GM12878 (cell line): ENCODE data around the gene GPR62. TPM values are rescaled to one million over a fixed set of nuclear protein-coding genes. Genes with fewer than 3 reads are reported as not detected.

Experiments used
- ATAC-seq: fragments of 200-7000 bp; cut with Tn5 transposase; 3 replicates; pipeline ENCODE4 v1.9.1; 2020; ENCODE audit warnings: mild to moderate bottlenecking, moderate library complexity
- BruUV-seq: library from RNA; stranded (reverse); fragments of 400-500 nt; replicated peaks from 2 replicates; lab custom pipeline; 2021; lab: Mats Ljungman, UMichigan
- CTCF ChIA-PET: fragments of 300-600 bp; sonication (Branson Sonifier 250); formaldehyde crosslinking; extraction: SDS; loops from one replicate; lab custom pipeline; 2021; ENCODE audit warnings: inconsistent platforms; lab: Yijun Ruan, JAX
- POLR2A ChIA-PET: fragments of 350-600 bp; formaldehyde crosslinking; extraction: SDS; loops from one replicate; lab custom pipeline; 2021; ENCODE audit warnings: inconsistent platforms; lab: Charles Lee
- RAD21 ChIA-PET: fragments of 300-600 bp; sonication (Branson Sonifier 250); formaldehyde crosslinking; loops from one replicate; lab custom pipeline; 2023; ENCODE audit warnings: antibody characterized with exemption; ENCODE audit not compliant: unreplicated experiment; lab: Charles Lee
- SMC1A ChIA-PET: fragments of 300-600 bp; sonication (Branson Sonifier 250); formaldehyde crosslinking; loops from one replicate; lab custom pipeline; 2023; ENCODE audit not compliant: unreplicated experiment, uncharacterized antibody; lab: Charles Lee
- DNase-seq: peaks from one replicate; pipeline ENCODE4 v3.0.0-alpha.2; 2011; ENCODE audit warnings: low read depth, low spot score
- FAIRE-seq: peaks from 3 replicates; lab custom pipeline; 2011; peaks lifted over from hg19 to GRCh38; lab: Jason Lieb, UNC
- H2AFZ ChIP-seq: 2 replicates; pipeline ENCODE4 v1.6.0; 2011; ENCODE audit warnings: low read depth, low read length, control low read depth; ENCODE audit not compliant: control insufficient read depth
- H3K27ac ChIP-seq: 2 replicates; pipeline ENCODE4 v1.5.1; 2011; ENCODE audit warnings: control low read depth; ENCODE audit not compliant: control insufficient read depth, insufficient read depth
- H3K27me3 ChIP-seq, 2 experiments: replicated peaks in 1 of 2; 2 replicates each; pipeline versions ENCODE4 v1.6.0 to v1.6.1; 2011; ENCODE audit warnings: low read length in 1 of 2; ENCODE audit not compliant: control insufficient read depth in 2 of 2, insufficient read depth in 2 of 2
- H3K36me3 ChIP-seq, 2 experiments: 2 replicates each; pipeline ENCODE4 v1.5.1; 2011; ENCODE audit warnings: low read length in 1 of 2; ENCODE audit not compliant: control insufficient read depth in 2 of 2, insufficient read depth in 2 of 2
- H3K4me1 ChIP-seq: 2 replicates; pipeline ENCODE4 v1.6.1; 2011; ENCODE audit warnings: mild to moderate bottlenecking, low read length, moderate library complexity, mixed read lengths; ENCODE audit not compliant: control insufficient read depth, insufficient read depth
- H3K4me2 ChIP-seq: 2 replicates; pipeline ENCODE4 v1.6.0; 2011; ENCODE audit warnings: control low read depth; ENCODE audit not compliant: control insufficient read depth, insufficient read depth
- H3K4me3 ChIP-seq: fragments of 200-600 bp; sonication (generic); 2 replicates; pipeline ENCODE4 v1.5.1; 2016
- H3K79me2 ChIP-seq: 2 replicates; pipeline ENCODE4 v1.6.0; 2011; ENCODE audit warnings: low read length; ENCODE audit not compliant: control insufficient read depth, insufficient read depth
- H3K9ac ChIP-seq: 2 replicates; pipeline ENCODE4 v1.8.0; 2011; ENCODE audit warnings: low read length, control low read depth, mixed read lengths; ENCODE audit not compliant: control insufficient read depth, insufficient read depth
- H3K9me3 ChIP-seq: replicated peaks from 3 replicates; pipeline ENCODE4 v1.5.1; 2011; ENCODE audit warnings: mild to moderate bottlenecking, low read length; ENCODE audit not compliant: control insufficient read depth, insufficient read depth
- H4K20me1 ChIP-seq: 2 replicates; pipeline ENCODE4 v1.6.0; 2011; ENCODE audit not compliant: control insufficient read depth, insufficient read depth
- ATF3 ChIP-seq: IDR thresholded peaks from 2 replicates; pipeline ENCODE4 v1.6.1; 2011; ENCODE audit warnings: low read depth, mild to moderate bottlenecking, low read length, moderate library complexity, borderline replicate concordance; ENCODE audit errors: extremely low read depth
- BCLAF1 ChIP-seq: fragments of 450-650 bp; IDR thresholded peaks from 2 replicates; pipeline ENCODE4 v1.6.1; 2017; ENCODE audit warnings: antibody characterized with exemption, mild to moderate bottlenecking, moderate library complexity
- BHLHE40 ChIP-seq, 2 experiments: fragments of 450-650 bp in 1 of 2; IDR thresholded peaks; 2 replicates each; pipeline ENCODE4 v1.6.1; 2011 to 2017; ENCODE audit warnings: low read depth in 2 of 2, borderline replicate concordance in 1 of 2, improper control_type of control experiment in 1 of 2, low read length in 1 of 2, mild to moderate bottlenecking in 1 of 2
- EGR1 ChIP-seq, 2 experiments: IDR thresholded peaks; 1 replicate in 1 of 2; 2 replicates in 1 of 2; pipeline ENCODE4 v1.6.1; 2011 to 2012; ENCODE audit warnings: low read depth in 2 of 2, low read length in 2 of 2, borderline replicate concordance in 1 of 2, mild to moderate bottlenecking in 1 of 2, moderate library complexity in 1 of 2
- ESRRA ChIP-seq: IDR thresholded peaks from 2 replicates; pipeline ENCODE4 v1.6.1; 2012; ENCODE audit warnings: mild to moderate bottlenecking, low read length, improper control_type of control experiment
- GABPA ChIP-seq: IDR thresholded peaks from 2 replicates; pipeline ENCODE4 v1.6.1; 2014; ENCODE audit warnings: antibody characterized with exemption, low read depth, mild to moderate bottlenecking, inconsistent platforms
- HDAC2 ChIP-seq: fragments of 200-600 bp; sonication (generic); IDR thresholded peaks from 2 replicates; pipeline ENCODE4 v1.6.1; 2017
- JUND ChIP-seq: IDR thresholded peaks from 2 replicates; pipeline ENCODE4 v1.6.1; 2012; ENCODE audit warnings: low read depth, mild to moderate bottlenecking, low read length, improper control_type of control experiment, moderate library complexity
- MYC ChIP-seq: IDR thresholded peaks from 2 replicates; pipeline ENCODE4 v1.6.1; 2011; ENCODE audit warnings: mild to moderate bottlenecking, low read length, moderate library complexity, inconsistent platforms; ENCODE audit not compliant: insufficient read depth, insufficient replicate concordance, insufficient read length, severe bottlenecking
- RCOR1 ChIP-seq: conservative IDR thresholded peaks from 2 replicates; pipeline ENCODE4 v1.6.1; 2012; ENCODE audit warnings: low read depth, low read length, improper control_type of control experiment
- SMC3 ChIP-seq: IDR thresholded peaks from 2 replicates; pipeline ENCODE4 v1.6.1; 2011; ENCODE audit warnings: low read length, improper control_type of control experiment, borderline replicate concordance
- STAT1 ChIP-seq: fragments of 450-650 bp; conservative IDR thresholded peaks from 2 replicates; pipeline ENCODE4 v1.6.1; 2014; ENCODE audit warnings: antibody characterized with exemption, mild to moderate bottlenecking
- TCF12 ChIP-seq: IDR thresholded peaks from 2 replicates; pipeline ENCODE4 v1.6.1; 2011; ENCODE audit warnings: low read depth, mild to moderate bottlenecking, low read length
- USF1 ChIP-seq: IDR thresholded peaks from 2 replicates; pipeline ENCODE4 v1.6.1; 2011; ENCODE audit warnings: borderline replicate concordance, low read depth, mild to moderate bottlenecking, moderate library complexity, mixed read lengths, low read length; ENCODE audit not compliant: insufficient read depth; ENCODE audit errors: extremely low read length
- USF2 ChIP-seq: IDR thresholded peaks from 2 replicates; pipeline ENCODE4 v1.6.1; 2011; ENCODE audit warnings: low read depth, low read length, improper control_type of control experiment, borderline replicate concordance
- YBX1 ChIP-seq: fragments of 450-650 bp; IDR thresholded peaks from 2 replicates; pipeline ENCODE4 v1.6.1; 2016; ENCODE audit warnings: antibody characterized with exemption
- ZZZ3 ChIP-seq: IDR thresholded peaks from 2 replicates; pipeline ENCODE4 v1.6.1; 2011; ENCODE audit warnings: low read depth; ENCODE audit not compliant: control insufficient read depth, insufficient read length
- WGBS: methylation state at CpG from one replicate; pipeline ENCODE4 v1.1.6; 2016; ENCODE audit warnings: low lambda C conversion rate; ENCODE audit not compliant: insufficient replicate concordance, insufficient coverage; ENCODE audit errors: missing lambda C conversion rate; 5-methylcytosine and 5-hydroxymethylcytosine counted together
- in situ Hi-C: fragments of 300-500 bp; cut with MboI; formaldehyde crosslinking; loops from 9 replicates; pipeline ENCODE4 v1.14.3; 2018; ENCODE audit warnings: mixed read lengths
- intact Hi-C: fragments of 100-400 bp; cut with micrococcal nuclease; formaldehyde crosslinking; loops from one replicate; pipeline ENCODE4 v1.14.2; 2022; ENCODE audit not compliant: unreplicated experiment
- polyA plus RNA-seq, 11 experiments: library from polyadenylated mRNA; depleted of rRNA in 4 of 11; unstranded in 6 of 11; stranded (reverse) in 5 of 11; fragments of >200 nt; fragmentation: Nextera tagmentation in 4 of 11; fragmentation: Illumina TruSeq in 1 of 11; extraction: Ambion mirVana in 4 of 11; extraction: Trizol in 1 of 11; gene quantifications; 1 replicate in 1 of 11; 2 replicates in 10 of 11; pipeline versions ENCODE4 v1.2.1 to v1.2.3, GENCODE V29; 2011 to 2016; ENCODE audit warnings: inconsistent platforms in 2 of 11, missing spikeins in 2 of 11, low read depth in 1 of 11
- total RNA-seq, 4 experiments: library from RNA; depleted of rRNA in 3 of 4; stranded (reverse); fragments of >200 nt in 3 of 4; fragmentation: Illumina TruSeq in 1 of 4; extraction: Trizol in 1 of 4; gene quantifications; 2 replicates each; pipeline versions ENCODE4 v1.2.1 to v1.2.3, GENCODE V29; 2013 to 2021

The GPR62 gene
- total and polyA plus RNA-seq, 10 of the 15 experiments (the other 5 are each of a cell fraction or from before 2014, with no cell fraction given) = not detected

- CTCF ChIA-PET = no interaction called here
- ATAC-seq (no peak), DNase-seq (no peak), FAIRE-seq (peak; percentile 38)
- 27% methylated on average over 4 of the region's 4 CpGs for WGBS
- no peaks in the 10 kb centered on the region for H4K20me1 ChIP-seq
- no peak overlapping the region for H3K9ac ChIP-seq
- BruUV-seq = no TSS peak
- SMC1A ChIA-PET = no interaction called here
- no peak overlapping the region for H3K27ac ChIP-seq
- no peak overlapping the region for H3K4me3 ChIP-seq
- RAD21 ChIA-PET = no interaction called here
- H3K4me2 ChIP-seq = no peak overlapping the region
- in situ Hi-C loops = no loop called here
- peaks cover 3% of the 10 kb centered on the region; the same call in 2 of the 3 replicates for H3K9me3 ChIP-seq
- no peaks in the 10 kb centered on the region for H3K79me2 ChIP-seq
- TF ChIP-seq STAT1 (no peak), GABPA (no peak), ZZZ3 (no peak), YBX1 (no peak), TCF12 (no peak), BCLAF1 (no peak), ESRRA (no peak), JUND (no peak), HDAC2 (no peak), EGR1 (IDR thresholded peaks at IDR 0.05; ENCODE audit: borderline replicate concordance in 1 of 2, low read depth in 2 of 2, low read length in 2 of 2) (no peak), USF1 (no peak), USF2 (no peak), ATF3 (no peak), BHLHE40 (IDR thresholded peaks at IDR 0.05; ENCODE audit: borderline replicate concordance in 1 of 2, low read depth in 2 of 2, low read length in 1 of 2) (no peak), RCOR1 (no peak), SMC3 (no peak), MYC (no peak)
- TF ChIP-seq, all 136 proteins: peak for 0
- POLR2A ChIA-PET = no interaction called here
- Histone ChIP-seq H3K4me1 (no peaks in the 10 kb centered on the region), H2AFZ (no peak overlapping the region), H3K36me3 (no peaks in the 10 kb centered on the region), H3K27me3 (no peaks in the 10 kb centered on the region)
- intact Hi-C loops = no loop called here
Measured at GRCh38 chr3:51908026-51908425, 47.2 kb upstream of the GPR62 start.
